Retina (tissue), 1 donor: ENCODE data around the gene IGFLR1.

Experiments
- DNase-seq: peaks from one replicate; pipeline ENCODE4 v3.0.0-alpha.2; 2016

Gene IGFLR1

DNA sequence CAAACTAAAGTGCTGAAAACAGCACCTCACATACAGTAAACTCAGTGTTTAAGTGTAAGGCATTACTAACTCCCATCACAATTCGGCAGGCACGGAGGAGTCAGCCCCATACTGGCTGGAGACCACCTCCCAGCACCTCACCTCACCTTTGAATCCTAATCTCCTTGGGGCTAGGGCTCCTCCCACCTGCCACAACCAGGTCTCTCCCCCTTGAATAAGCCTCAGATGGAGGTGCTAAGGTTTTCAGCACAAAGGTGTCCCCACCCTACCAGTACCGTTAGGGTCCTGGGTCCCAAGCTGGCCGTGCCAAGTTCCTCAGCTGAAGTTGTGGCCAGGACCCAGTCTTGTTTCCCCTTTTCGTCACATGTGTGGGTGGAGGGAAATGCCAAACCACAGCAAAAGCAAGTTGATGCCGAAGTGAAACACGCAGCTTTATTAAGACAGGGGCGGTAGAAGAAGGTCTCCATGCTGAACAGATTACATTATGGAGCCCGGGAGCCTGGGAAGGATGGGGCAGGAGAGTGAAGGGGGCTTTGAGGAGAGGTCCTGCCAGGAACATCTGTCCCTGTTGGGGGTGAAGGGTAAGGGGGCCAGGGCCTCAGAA, at the start of gene IGFLR1:
Gene IGFLR1 (minus strand): TSS at position 332 of the 604 bp plus-strand sequence. CDS start 1,272 bp downstream, outside the sequence.
- DNase-seq = no peak

DNA sequence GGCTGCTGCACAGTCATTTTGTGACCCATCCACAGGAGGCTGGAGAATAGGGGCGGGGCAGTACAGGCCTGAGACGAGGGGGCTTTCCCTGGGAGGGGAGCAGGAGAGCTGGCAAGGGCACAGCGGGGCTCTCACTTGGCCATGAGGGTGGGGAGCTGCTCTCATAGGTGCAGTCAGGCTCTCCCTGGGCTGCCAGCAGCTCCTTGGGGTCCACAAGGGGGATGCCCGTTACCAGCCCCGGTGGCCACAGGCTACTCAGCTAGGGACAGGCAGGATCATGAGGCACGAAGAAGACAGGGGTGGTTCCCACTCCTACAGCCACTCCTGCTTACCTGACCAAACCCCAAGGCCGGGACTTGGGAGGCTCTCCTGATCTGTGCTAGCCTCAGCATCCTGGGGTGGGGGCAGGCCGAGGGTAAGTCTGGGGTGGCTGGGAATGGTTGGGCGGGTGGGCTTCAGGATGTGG, 49.6 kb upstream of the IGFLR1 start:
- DNase-seq = no peak

- DNase-seq = peak; percentile 43
Observed at GRCh38 chr19:35790981-35791813, 48.9 kb upstream of the IGFLR1 start.

- no peak for DNase-seq
Observed at GRCh38 chr19:35789978-35790944, 48.0 kb upstream of the IGFLR1 start.

- DNase-seq = no peak
Observed at GRCh38 chr19:35789195-35789977, 47.1 kb upstream of the IGFLR1 start.

DNA sequence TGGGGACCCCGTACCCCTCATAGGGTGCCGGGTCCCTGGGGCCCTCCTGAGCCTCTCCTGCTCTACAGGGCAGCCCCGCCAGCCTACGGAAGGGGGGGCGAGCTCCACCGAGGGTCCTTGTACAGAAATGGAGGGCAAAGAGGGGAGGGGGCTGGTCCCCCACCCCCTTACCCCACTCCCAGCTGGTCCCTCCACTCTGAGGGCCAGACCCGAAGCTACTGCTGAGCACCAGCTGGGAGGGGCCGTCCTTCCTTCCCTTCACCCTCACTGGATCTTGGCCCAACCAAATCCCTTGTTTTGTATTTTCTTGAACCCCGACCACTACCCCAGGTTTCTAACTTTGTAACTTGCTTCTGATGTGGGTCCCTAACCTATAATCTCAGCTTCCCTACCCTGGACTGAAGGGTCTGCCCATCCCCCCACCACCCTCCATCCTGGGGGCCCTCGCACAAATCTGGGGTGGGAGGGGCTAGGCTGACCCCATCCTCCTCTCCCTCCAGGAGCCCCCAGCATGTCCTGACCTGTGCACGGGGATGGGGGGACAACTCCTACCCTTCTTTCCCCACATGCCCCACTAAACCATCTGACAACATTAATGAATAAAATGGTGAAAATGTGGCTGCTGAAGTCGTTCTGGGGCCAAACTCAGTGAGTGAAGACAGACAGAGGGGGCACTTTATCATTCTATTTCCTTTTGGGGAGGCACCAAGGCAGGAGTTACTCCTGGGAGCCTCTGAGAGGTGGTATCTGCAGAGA, 46.1 kb upstream of the IGFLR1 start:
- DNase-seq = no peak

GRCh38 chr19:35787227-35787799, 45.1 kb upstream of the IGFLR1 start:
- DNase-seq = no peak

GRCh38 chr19:35786299-35787160, 44.3 kb upstream of the IGFLR1 start:
- no peak for DNase-seq

GRCh38 chr19:35785339-35785627, 43.0 kb upstream of the IGFLR1 start:
- no peak for DNase-seq

DNA sequence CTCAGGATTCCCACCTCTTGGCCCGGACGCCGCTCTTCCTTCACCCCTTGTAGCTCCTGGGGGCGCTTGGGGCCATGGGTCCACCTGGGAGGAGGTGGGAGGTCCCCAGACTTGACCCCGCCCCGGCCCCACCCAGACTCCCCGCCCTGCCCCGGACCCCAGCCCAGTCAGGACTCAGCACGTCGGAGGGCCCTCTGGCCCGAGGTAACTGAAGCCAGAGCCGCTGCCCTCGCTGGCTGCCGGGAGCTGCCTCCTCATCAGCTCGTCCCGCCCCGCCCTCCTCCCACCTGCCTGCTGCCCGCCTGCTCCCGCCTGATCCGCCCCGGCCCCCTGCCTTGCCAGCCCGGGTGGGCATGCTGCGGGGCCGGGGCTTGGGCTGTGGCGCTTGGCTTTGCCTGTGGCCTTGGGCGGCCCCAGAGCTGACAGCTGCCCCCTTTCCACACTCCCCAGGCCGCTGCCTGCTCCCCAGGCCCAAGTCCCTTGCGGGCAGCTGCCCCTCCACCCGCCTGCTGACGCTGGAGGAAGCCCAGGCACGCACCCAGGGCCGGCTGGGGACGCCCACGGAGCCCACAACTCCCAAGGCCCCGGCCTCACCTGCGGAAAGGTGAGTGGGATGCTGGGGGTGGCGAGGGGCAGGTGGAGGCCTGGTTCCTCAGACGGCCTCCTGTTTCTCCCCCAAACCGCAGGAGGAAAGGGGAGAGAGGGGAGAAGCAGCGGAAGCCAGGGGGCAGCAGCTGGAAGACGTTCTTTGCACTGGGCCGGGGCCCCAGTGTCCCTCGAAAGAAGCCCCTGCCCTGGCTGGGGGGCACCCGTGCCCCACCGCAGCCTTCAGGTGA, 42.5 kb upstream of the IGFLR1 start:
- DNase-seq = no peak

- no peak for DNase-seq
Observed at GRCh38 chr19:35783469-35784434, 41.5 kb upstream of the IGFLR1 start.

DNA sequence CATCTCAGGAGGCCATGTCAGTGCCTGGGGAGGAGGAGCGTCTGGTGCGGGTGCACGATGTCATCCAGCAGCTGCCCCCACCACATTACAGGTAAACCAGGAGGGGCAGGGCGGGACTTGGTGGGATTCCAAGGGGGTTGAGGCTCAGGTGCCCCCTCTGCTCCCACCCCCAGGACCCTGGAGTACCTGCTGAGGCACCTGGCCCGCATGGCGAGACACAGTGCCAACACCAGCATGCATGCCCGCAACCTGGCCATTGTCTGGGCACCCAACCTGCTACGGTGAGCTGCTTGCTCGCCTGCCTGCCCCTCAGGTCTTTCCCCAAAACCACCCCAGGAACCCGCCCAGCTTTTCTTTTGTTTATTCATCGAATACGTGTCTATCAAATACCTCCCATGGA, 40.3 kb upstream of the IGFLR1 start:
- no peak for DNase-seq

- no peak for DNase-seq
Observed at GRCh38 chr19:35781650-35782049, 39.4 kb upstream of the IGFLR1 start.

DNA sequence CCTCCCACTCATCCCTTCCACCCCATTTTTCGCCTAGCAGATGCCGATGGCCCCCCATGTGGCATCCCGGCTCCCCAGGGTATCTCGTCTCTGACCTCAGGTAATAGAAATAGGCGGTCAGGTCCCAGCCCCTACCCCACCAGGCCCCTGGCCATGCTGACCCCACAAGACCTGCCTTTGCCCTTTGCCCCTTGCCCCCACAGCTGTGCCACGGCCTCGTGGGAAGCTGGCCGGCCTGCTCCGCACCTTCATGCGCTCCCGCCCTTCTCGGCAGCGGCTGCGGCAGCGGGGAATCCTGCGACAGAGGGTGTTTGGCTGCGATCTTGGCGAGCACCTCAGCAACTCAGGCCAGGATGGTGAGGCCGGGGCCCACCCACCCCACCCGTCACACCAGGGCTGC, 38.5 kb upstream of the IGFLR1 start:
- no peak for DNase-seq

DNA sequence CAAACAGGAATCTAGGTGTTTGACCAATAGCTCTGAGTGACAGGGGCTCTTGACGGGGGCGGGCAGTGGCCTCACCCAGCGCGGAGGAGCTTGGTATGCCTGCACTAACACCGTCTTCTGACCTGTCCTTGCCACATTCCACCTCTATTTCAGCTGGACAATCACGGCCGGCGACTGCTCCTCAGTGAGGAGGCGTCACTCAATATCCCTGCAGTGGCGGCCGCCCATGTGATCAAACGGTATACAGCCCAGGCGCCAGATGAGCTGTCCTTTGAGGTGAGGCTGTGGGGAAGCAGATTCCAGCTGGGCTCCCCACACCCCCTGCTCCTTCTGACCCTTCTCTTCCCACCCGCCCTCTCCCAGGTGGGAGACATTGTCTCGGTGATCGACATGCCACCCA, 37.8 kb upstream of the IGFLR1 start:
- DNase-seq = no peak

GRCh38 chr19:35779033-35779432, 36.8 kb upstream of the IGFLR1 start:
- DNase-seq = no peak

DNA sequence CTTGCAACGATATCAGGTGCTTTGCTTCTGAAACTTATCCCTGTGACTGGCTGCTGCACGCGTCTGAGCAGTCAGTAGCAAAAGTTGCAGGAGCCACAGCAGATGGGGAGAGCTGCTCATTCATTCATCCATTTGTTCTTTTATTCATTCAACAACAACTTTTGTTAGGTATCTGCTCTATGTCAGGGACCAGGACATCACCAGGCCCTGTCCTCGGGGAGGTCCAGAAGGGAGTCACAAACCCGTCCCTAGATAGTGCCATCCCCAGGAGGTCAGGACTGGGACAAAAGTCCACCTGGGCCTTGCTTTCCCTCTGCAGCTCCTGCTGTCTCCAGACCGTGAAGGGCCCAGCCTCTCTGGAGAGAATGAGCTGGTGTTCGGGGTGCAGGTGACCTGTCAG, 35.7 kb upstream of the IGFLR1 start:
- no peak for DNase-seq
